Omental fat pad (tissue), 4 donors: ENCODE measurements around the gene OBSCN. TPM values are rescaled to one million over a fixed set of nuclear protein-coding genes. Genes with fewer than 3 reads are reported as not detected.

Source experiments
- ATAC-seq: fragments of 150-250 bp; one replicate; pipeline ENCODE4 v1.9.1; 2016; ENCODE audit warnings: mild to moderate bottlenecking, moderate library complexity; ENCODE audit not compliant: low FRiP score
- DNase-seq: peaks from one replicate; pipeline ENCODE4 v3.0.0-alpha.2; 2019; ENCODE audit warnings: low spot score
- CTCF ChIP-seq, 3 donors: fragments of 450-650 bp; IDR thresholded peaks; one replicate each; pipeline ENCODE4 v1.5.1; 2016 to 2017; ENCODE audit warnings: antibody characterized with exemption in 3 of 3, mild to moderate bottlenecking in 3 of 3, moderate library complexity in 2 of 3
- total RNA-seq, 4 donors: library from RNA; depleted of rRNA; stranded (reverse); fragments of >200 nt; gene quantifications; one replicate each; pipeline ENCODE4 v1.1.0, GENCODE V29; 2016

The OBSCN gene
- total RNA-seq, 4 donors from 2014 or later: 5.4 to 26.0 (median 9.7) TPM

GRCh38 chr1:228376651-228377631 lies 169.1 kb downstream of the OBSCN start:
- DNase-seq (no peak), ATAC-seq (no peak)
- TF ChIP-seq CTCF (IDR thresholded peaks at IDR 0.05): no peak

GRCh38 chr1:228377664-228378089 lies 169.8 kb downstream of the OBSCN start:
- no peak for DNase-seq
- ATAC-seq: no peak

GRCh38 chr1:228378090-228378872 lies 170.4 kb downstream of the OBSCN start:
- peak in 1 of 3 donors; percentile 29 for TF ChIP-seq CTCF (IDR thresholded peaks at IDR 0.05)
- ATAC-seq: peak; percentile 58

More at GRCh38 chr1:228377664-228378089, 169.8 kb downstream of the OBSCN start:
- TF ChIP-seq CTCF (IDR thresholded peaks at IDR 0.05): no peak

GRCh38 chr1:228378873-228379460 lies 171.1 kb downstream of the OBSCN start:
- DNase-seq (no peak), ATAC-seq (peak; percentile 1)
- TF ChIP-seq CTCF (IDR thresholded peaks at IDR 0.05): no peak

More at GRCh38 chr1:228378090-228378872, 170.4 kb downstream of the OBSCN start:
- DNase-seq: no peak

GRCh38 chr1:228379666-228380065 lies 171.8 kb downstream of the OBSCN start:
- ATAC-seq (no peak), DNase-seq (no peak)
- TF ChIP-seq CTCF (IDR thresholded peaks at IDR 0.05): no peak

GRCh38 chr1:228381356-228381755 lies 173.5 kb downstream of the OBSCN start:
- ATAC-seq (no peak), DNase-seq (no peak)
- TF ChIP-seq CTCF (IDR thresholded peaks at IDR 0.05): no peak
